HG02852 (cell line): ENCODE data around the gene CCL28.
"Not testable (repeated sequence)": the region's sequence is repeated elsewhere in the genome, so short reads cannot be mapped to it uniquely, and the experiment has no call there.

Experiments
- ATAC-seq: cut with Tn5 transposase; IDR thresholded peaks from one replicate; pipeline ENCODE4 v1.9.1; 2021; ENCODE audit warnings: mild to moderate bottlenecking, moderate library complexity; ENCODE audit not compliant: unreplicated experiment

Gene CCL28, protein sequence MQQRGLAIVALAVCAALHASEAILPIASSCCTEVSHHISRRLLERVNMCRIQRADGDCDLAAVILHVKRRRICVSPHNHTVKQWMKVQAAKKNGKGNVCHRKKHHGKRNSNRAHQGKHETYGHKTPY

DNA sequence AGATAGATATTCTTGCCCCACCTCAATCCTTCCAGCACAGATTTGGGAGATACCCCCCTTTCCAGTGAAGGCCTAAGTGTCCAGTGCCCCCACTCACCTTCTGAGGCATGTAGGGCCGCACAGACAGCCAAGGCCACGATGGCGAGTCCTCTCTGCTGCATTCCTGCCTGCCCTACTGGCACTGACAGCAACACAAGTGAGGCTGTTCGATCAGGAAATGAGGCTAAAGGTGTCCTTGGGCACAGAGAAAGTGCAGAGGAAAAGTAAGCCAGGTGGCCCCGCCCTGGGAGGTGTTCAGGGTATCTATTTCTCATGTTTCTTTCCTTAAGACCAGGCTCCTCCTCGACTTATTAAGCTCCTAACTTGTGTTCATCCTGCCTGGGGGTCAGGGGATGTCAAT, at the start of gene CCL28:
Gene CCL28, minus strand, starts transcription at position 236 of the 400 bp plus-strand sequence. Its CDS starts 75 bp downstream, at position 161.
- ATAC-seq, result no peak

DNA sequence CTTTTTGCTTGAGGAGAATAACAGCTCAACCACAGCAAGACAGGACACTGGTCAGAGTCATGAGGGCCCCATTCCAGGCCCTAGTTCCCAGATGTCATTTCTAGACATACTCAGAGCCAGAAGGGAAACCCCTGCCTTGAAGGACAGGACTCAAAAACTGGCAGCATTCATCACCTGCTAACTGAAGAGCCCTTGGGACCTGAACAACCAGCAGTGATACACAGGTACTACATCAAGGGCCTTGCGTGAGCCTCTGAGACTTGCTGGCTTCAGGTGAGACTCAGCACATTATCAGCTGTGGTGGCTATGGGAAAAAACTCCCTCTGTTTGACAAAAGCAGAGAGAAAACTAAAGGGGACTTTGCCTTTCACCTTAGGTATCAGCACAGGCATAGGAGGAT, 48.9 kb upstream of the CCL28 start:
- ATAC-seq, result no peak

DNA sequence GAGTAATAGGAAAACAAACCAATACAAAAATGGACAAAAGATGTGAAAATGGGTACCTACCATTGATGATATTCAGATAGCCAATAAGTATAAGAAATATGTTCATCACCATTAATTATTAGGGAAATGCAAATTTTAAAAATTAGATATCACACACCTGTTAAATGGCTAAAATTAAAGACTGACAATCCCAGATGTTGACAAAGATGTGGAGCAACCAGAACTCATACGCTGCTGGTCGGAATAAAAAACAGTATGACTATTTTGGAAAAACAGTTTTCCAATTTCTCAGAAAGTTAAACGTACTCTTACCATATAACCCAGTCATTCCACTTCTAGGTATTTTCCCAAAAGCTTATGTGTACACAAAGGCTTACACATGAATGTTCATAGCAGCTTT, 44.4 kb upstream of the CCL28 start:
- no peak for ATAC-seq

DNA sequence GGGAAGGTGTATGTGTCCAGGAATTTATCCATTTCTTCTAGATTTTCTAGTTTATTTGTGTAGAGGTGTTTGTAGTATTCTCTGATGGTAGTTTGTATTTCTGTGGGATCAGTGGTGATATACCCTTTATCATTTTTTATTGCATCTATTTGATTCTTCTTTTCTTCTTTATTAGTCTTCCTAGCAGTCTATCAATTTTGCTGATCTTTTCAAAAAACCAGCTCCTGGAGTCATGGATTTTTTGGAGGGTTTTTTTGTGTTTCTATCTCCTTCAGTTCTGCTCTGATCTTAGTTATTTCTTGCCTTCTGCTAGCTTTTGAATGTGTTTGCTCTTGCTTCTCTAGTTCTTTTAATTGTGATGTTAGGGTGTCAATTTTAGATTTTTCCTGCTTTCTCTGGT, 29.4 kb upstream of the CCL28 start:
- ATAC-seq, result not testable (repeated sequence)

DNA sequence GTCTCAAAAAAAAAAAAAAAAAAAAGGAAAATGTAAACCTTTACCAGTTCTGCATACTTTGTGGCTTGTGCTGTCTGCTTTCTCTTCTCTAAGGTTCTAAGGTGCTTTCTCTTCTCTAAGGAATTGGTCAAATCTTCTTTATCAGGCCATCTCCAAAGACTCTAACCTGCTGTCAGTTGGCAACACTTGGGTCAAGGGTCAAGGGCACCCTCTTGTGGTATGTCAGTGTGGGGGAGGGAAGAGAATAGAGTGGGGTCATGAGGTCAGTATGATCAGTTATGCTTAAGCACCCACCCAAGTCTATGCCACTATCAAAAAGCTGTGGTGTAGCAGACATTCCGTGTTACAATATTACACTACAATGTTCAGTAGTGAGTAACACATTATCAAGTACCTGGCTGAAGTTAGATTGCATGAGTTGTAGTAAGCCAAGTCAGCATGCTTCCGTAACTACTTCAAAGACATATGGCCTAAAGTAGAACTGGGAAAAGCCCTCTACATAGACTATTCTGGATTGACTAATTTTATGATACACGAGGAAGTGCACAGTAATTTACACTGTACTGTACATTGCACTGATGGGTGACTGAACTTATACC, 25.0 kb upstream of the CCL28 start:
- no peak for ATAC-seq

DNA sequence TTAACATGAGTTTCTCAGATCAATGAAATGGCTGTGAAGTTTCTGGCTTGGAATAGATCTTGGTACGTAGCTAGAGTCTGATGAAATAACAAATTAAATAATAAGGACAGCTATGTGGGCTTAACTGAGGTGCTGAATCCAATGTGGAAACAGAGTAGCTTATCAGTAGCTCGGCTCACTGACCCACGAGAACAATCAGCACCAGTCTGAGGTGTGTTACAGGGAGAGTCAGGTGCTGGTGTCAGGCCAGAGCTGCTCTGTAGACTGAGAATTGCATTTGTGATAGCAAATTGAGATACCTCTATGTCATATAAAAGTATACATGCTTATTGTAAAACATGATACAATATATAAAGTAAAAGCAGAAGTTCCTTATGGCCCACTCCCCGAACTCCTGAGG, 21.2 kb upstream of the CCL28 start:
- no peak for ATAC-seq

DNA sequence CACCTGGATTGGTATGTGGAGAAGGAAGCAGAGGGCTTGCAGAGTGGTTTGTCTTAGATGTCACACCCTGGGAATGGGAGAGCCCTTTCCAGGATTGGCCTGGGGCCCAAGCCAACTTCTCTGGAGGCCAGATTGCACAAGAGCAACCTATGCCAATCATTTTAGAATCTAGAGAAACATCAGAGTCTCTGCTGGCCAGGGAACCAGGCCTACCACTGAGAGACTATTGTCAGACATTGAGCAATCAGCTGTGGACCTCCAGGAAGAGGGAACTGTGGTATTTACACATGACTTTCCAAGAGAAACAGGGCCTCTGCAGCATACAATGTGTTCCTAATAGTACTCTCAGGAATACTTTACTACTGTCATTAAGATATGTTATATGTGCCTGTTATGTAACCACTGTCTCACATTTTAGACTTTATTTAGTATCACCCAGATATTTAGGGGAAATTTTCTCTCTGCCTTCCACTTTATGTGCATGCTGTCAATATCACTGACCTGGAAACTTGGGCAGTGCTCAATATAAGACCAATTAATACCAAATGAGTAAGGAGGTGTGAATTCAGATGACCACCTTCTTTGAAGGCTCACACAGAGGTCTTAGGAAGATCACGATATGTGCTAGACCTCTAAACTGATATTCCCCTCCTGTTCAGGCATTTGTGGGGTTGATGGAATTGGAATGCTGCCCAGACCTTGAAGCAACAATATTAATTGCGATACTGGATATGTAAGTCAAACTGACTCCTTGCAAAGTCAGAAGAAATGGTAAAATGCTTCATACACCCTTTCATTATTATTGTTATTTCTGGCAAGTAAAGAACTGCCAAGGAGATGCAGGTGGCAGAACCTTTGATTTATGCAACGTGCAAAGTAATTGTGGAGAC, 20.5 kb upstream of the CCL28 start:
- no peak for ATAC-seq

DNA sequence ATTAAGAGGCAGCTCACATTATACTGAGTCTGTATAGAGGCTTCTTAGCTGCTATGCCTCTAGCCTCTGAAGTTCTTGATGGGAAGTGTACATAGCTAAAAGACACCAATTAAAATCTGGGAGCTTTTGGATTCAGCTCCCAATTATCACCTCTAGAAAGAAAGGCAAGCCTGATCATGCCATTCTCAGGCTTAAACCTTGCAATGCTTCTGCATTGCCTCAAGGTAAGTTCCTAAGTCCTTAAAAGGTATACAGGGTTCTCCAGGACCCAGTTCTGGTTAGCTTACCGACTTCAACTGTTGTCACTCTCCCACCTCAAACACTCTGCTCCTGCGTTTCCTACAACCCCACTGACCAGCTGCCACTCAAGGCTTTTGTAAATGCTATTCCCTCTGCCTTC, 17.5 kb upstream of the CCL28 start:
- no peak for ATAC-seq

DNA sequence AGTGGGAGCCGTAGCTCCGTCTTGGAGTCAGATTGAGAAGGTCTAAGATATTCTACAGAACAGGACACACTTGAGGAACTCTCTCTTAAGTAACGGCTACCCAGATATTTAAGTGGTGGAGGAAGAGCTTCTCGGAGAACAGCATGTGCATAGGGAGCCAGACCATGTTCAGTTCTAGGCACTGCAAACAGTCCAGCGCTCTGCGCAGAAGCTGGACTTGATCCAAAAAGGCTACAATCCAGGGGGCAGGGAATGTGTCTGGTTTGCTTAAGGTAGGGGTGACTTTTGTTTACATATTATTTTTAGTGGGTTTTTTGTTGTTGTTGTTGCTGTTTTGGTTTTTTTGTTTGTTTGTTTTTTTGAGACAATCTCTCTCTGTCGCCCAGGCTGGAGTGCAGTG, 16.8 kb upstream of the CCL28 start:
- no peak for ATAC-seq

DNA sequence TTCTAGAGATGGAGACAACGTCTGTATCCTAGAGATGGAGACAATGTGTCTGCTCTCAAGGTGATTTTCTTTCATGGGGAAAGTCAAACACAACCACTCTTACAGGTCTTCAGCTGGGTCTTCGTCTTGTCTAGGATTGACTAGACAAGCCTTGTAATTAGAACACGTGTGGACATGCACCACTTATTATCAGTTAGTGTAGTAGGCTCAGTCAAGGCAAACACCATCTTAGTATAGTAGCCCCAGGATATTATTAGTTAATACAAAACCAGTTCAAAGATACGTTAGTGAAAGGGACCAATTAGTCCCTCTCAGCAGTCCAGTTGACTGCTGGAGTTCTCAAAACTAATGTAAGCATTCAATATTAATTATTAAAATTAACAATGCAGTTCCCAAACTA, 15.1 kb upstream of the CCL28 start:
- no peak for ATAC-seq

DNA sequence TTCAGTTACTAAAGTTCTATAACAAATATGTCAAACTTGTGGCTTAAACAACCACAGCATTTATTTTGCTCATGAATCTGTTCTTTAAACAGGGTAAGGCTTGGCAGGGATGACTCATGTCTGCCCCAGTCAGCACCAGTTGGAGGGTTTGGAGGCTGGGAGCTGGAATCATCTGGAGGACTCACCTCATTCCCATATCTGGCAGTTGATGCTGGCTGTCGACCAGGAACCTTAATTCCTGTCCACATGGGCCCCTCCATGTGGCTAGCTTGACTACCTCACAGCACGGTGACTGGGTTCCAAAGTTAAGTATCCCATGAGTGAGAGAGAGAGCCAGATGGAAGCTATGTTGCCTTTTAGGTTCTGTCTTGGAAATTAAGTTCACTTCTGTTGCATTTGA, 13.8 kb upstream of the CCL28 start:
- no peak for ATAC-seq

DNA sequence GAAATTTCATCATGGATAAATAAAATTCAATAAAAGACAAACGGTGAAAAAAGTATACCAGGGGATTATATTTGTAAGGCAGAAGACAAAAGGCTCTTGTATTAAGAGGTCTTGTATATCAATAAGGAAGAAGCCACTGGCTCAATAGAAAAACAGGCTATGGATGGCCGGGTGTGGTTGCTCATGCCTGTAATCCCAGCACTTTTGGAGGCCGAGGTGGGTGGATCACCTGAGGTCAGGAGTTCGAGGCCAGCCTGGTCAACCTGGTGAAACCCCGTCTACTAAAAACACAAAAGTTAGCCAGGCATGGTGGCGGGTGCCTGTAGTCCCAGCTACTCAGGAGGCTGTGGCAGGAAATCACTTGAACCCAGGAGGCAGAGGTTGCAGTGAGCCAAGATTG, 10.9 kb upstream of the CCL28 start:
- not testable (repeated sequence) for ATAC-seq

DNA sequence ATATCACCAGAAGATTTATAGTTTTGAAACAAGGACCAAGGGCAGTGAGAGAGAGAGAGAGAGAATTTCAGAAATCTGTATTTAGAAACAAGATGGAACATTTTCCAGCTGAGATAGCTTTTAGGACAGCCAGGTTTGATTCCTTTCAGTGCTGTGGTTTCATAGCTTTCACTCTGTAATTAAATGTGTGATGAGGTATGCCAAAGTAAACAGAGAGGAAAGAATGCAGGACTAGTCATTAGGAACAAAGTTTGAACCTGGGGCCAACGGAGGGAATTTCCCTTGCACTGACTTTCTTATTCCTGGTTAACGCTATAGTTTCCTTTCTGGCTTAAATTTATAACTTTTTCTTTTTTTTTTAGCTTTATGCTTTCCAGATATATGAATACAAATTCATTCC, 10.0 kb upstream of the CCL28 start:
- no peak for ATAC-seq

DNA sequence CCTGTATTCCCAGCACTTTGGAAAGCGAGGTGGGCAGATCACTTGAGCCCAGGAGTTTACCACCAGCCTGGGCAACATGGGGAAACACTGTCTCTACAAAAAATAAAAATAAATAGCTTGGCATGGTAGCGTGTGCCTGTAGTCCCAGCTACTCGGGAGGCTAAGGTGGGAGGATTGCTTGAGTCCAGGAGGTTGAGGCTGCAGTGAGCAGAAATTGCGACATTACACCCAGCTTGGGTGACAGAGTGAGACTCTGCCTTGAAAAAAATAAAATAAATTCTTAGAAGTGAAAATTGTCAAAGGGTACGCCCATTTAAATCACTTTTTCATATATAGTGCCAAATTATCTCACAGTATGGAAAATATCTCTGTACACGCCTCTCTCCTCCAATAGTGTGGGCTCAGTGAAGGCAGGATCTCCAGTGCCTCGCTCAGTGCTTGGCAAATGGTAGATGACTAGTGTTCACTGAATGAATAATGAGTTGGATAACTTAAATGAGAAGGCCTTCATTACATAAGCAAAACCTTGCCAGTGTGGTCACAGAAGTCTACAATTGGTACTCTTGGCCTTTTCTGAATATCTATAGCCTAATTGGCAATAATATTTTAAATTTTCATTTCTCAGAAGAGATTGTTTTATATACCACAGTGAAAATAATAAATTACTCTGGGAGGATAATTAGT, 9.4 kb upstream of the CCL28 start:
- ATAC-seq, result no peak

DNA sequence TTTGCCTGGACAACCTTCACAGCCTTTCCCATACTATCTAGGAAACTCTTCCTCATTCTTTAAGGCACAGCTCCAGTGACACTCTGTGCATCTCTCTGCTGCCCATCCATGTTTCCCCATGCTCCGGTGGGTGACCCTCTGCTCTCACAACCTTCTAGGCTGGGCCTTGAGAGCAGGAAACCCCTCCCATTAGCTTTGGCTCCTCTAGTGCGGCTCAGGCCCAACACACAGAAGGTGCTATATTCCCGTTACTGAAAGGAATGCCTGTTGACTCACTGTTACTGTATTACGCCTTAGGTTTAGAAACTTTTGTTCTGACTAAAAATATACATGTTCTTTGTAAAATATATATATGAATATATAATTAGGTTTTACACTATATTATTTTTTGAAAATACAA, 8.1 kb upstream of the CCL28 start:
- no peak for ATAC-seq

DNA sequence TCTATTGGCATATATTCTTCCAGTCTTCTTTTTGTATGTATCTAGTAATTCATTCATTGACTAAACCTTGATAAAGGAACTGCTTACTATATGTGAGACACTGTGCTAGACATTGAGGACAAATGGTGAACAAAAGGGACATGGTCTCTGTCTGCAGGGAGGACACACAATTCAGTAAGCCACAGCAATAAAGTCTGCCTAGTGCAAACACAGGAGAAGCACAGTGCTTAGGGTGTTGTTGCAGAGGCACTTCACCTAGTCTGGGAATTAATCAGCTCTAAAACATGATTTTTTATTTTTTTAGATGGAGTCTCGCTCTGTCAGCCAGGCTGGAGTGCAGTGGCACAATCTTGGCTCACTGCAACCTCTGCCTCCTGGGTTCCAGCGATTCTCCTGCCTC, 6.4 kb upstream of the CCL28 start:
- no peak for ATAC-seq

DNA sequence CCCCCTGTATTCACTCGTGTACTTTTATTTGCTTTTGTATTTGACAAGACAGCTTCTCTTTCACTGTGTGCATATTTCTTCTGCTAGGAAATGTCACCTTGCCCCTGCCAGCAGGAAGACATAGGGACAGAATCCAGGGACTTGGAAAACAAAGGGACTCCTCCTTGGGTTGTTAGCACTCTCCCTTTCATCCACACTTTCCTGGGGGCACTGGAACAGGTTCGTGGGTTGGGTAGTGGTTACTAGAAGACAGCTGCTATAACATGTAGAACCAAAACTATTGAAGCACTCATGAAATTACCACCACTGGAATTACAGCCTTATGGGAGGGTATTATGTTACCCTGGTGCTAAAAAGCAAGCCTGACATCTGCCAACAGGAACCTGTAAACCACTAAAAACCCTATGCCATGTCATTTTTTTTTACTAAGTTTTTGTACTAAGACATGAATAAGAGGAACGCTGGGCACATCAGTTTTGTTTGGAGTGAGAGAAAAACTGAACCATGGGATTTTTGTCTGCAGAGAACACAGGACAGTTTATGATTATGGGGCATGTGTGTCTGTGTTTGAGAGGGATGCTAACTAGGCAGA, 4.7 kb upstream of the CCL28 start:
- ATAC-seq, result no peak

DNA sequence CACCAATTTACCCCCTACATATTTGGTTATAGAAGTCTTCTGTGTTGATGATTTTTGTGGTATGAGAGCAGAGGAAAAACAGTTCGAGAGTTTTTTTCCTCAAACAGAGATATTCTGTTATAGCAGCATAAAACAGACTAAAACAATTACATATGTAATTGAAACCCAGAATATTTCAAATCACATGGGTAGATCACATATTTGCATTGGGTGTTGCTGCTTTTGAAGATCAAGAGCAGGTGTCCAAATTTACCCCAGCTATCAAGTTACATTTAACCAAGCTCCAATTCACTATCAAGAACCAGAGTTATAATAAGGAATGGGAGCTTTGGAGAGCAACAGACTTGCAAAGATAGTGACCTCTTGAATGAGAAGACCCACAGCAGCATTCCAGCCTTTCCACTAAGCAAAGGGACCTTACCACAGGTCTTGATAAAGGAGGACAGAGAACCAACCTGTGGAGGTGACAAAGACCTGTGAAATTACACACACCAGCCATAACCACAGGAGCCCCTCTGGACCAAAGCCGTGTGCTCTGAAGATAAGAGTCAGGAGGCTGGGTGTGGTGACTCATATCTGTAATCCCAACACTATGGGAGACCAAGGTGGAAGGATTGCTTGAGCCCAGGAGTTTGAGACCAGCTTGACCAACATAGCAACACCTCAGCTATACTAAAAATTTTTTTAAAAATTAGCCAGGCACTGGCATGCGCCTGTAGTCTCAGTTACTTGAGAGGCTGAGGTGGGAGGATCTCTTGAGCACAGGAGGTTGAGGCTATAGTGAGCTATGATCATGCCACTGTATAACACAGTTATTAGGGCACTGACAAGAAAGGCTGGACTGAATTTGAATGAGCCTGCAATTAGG, 4.0 kb upstream of the CCL28 start:
- no peak for ATAC-seq

DNA sequence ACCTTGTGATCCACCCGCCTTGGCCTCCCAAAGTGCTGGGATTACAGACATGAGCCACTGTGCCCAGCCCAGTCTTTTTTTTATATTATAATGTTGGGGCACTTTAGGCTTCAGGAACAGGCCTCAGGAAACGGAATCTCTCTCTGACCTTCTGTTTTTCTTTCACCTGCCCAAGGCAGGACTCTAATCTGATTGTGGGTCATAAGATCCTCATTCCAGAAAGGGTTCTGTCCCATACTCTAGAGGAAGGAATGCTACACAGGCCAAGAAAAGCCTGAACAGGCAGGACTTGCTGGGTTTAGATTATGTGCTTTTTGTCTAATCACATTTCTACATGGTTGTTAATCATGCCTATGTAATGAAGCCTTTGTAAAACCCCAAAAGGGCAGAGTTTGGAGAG, 1.8 kb upstream of the CCL28 start:
- ATAC-seq, result no peak

DNA sequence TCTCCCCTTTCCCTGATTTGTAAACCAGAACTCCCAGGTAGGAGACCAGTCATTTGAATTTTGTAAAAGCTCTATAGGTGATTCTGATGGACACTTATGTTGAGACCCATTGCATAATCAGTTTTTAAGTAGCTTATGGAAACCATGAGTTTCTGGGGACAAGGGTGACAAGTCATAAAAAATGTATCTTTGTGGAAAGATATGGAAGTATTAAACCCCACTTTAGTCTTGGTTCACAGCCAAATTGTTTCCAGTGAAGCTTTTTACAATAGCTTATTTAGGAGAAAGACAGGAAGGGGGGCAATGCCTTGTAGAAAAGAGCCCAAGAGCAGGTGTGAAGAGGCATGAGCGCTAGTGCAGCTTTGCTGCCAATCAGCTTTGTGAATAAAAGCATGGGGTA, 453 bp upstream of the CCL28 start:
- no peak for ATAC-seq
